Naive thymus-derived CD4-positive, alpha-beta T cell (primary cell): ENCODE measurements around the gene BRCA1. TPM values are rescaled to one million over a fixed set of nuclear protein-coding genes. Genes with fewer than 3 reads are reported as not detected.

ENCODE experiments used
- ATAC-seq: fragments of 150-1000 bp; cut with Tn5 transposase; 2 replicates; pipeline ENCODE4 v1.10.0; 2021; ENCODE audit warnings: mild to moderate bottlenecking, moderate library complexity
- CTCF ChIA-PET: fragments of 350-600 bp; sonication (Branson Sonifier 250); formaldehyde crosslinking; loops from one replicate; lab custom pipeline; 2021; ENCODE audit warnings: antibody characterized with exemption; lab: Charles Lee
- POLR2A ChIA-PET: fragments of 350-600 bp; sonication (Branson Sonifier 250); formaldehyde crosslinking; loops from one replicate; lab custom pipeline; 2021; ENCODE audit warnings: antibody characterized with exemption, inconsistent platforms; lab: Charles Lee
- DNase-seq, 9 donors: peaks; one replicate each; pipeline versions ENCODE4 v3.0.0 to v3.0.0-alpha.2; 2020 to 2022; ENCODE audit warnings: mixed read lengths in 1 of 9
- H3K27ac ChIP-seq: one replicate; pipeline ENCODE4 v1.7.0; 2013; ENCODE audit warnings: mild to moderate bottlenecking, low read depth, low read length, moderate library complexity
- H3K27me3 ChIP-seq, 2 donors: one replicate each; pipeline ENCODE4 v1.7.0; 2013; ENCODE audit warnings: low read length in 2 of 2, mild to moderate bottlenecking in 2 of 2, moderate library complexity in 2 of 2; ENCODE audit not compliant: control insufficient read depth in 2 of 2, insufficient read depth in 2 of 2
- H3K36me3 ChIP-seq, 3 experiments: 1 replicate in 2 of 3; 2 replicates in 1 of 3; pipeline ENCODE4 v1.7.0; 2013; ENCODE audit warnings: low read length in 3 of 3, mild to moderate bottlenecking in 3 of 3, moderate library complexity in 1 of 3; ENCODE audit not compliant: insufficient read depth in 3 of 3, control insufficient read depth in 2 of 3
- H3K4me1 ChIP-seq, 2 donors: one replicate each; pipeline ENCODE4 v1.7.0; 2013; ENCODE audit warnings: low read length in 2 of 2, mild to moderate bottlenecking in 2 of 2, moderate library complexity in 1 of 2; ENCODE audit not compliant: control insufficient read depth in 2 of 2, insufficient read depth in 2 of 2
- H3K4me3 ChIP-seq: 2 replicates; pipeline ENCODE4 v1.7.0; 2013; ENCODE audit warnings: mild to moderate bottlenecking, low read length
- H3K9me3 ChIP-seq, 3 experiments: 1 replicate in 2 of 3; 2 replicates in 1 of 3; pipeline ENCODE4 v1.7.0; 2013; ENCODE audit warnings: low read length in 3 of 3; ENCODE audit not compliant: control insufficient read depth in 2 of 3
- H3K27ac Mint-ChIP-seq, 9 donors: one replicate each; pipeline ENCODE4 v1.8.0; 2020 to 2022; ENCODE audit warnings: mixed read lengths in 9 of 9, mild to moderate bottlenecking in 8 of 9, moderate library complexity in 5 of 9, inconsistent platforms in 2 of 9
- H3K27me3 Mint-ChIP-seq, 5 donors: one replicate each; pipeline ENCODE4 v1.8.0; 2021 to 2022; ENCODE audit warnings: mixed read lengths in 5 of 5, mild to moderate bottlenecking in 1 of 5
- H3K36me3 Mint-ChIP-seq, 5 donors: one replicate each; pipeline ENCODE4 v1.8.0; 2020 to 2022; ENCODE audit warnings: mixed read lengths in 5 of 5, mild to moderate bottlenecking in 3 of 5, inconsistent platforms in 1 of 5
- H3K4me1 Mint-ChIP-seq, 7 donors: one replicate each; pipeline ENCODE4 v1.8.0; 2020 to 2022; ENCODE audit warnings: mixed read lengths in 7 of 7, mild to moderate bottlenecking in 3 of 7, inconsistent platforms in 1 of 7
- H3K4me3 Mint-ChIP-seq, 10 donors: one replicate each; pipeline ENCODE4 v1.8.0; 2020 to 2022; ENCODE audit warnings: mild to moderate bottlenecking in 10 of 10, mixed read lengths in 10 of 10, moderate library complexity in 6 of 10, inconsistent platforms in 2 of 10
- H3K9me3 Mint-ChIP-seq, 11 donors: one replicate each; pipeline ENCODE4 v1.8.0; 2020 to 2022; ENCODE audit warnings: mixed read lengths in 11 of 11, mild to moderate bottlenecking in 4 of 11, inconsistent platforms in 1 of 11, moderate library complexity in 1 of 11
- intact Hi-C, 2 donors: fragments of 100-400 bp; cut with micrococcal nuclease; formaldehyde crosslinking; loops; one replicate each; pipeline ENCODE4 v1.15.1; 2023
- polyA plus RNA-seq, 2 donors: library from polyadenylated mRNA; unstranded; fragments of 300-500 nt; fragmentation: Illumina TruSeq; gene quantifications; one replicate each; pipeline ENCODE4 v1.2.3, GENCODE V29; 2021
- total RNA-seq, 6 experiments: library from RNA in 5 of 6; stranded (reverse) in 5 of 6; gene quantifications; 1 replicate in 5 of 6; 2 replicates in 1 of 6; pipeline ENCODE4 v1.2.3 and lab custom pipeline; 2021 to 2026

The BRCA1 gene
- 10 to 100 TPM in 1 of 5 experiments, 1 to 10 TPM in 4; 2.6 to 54.1 (median 5.4) TPM for total RNA-seq
- 1 to 10 TPM; 1.1 to 3.0 TPM for polyA plus RNA-seq
- 3.9 reads per million, percentile 20 among the genes with 10 or more reads in this experiment for total RNA-seq (lab: John Stamatoyannopoulos, UW)

GRCh38 chr17:43125133-43125966, at the start of gene BRCA1:
BRCA1 (minus strand) TSS chr17:43125364; CDS start chr17:43124096, 1,268 bp downstream.
- ATAC-seq: peak; percentile 100
- peak within 1 kb of the TSS; percentile 88 to 98 (median 93) for H3K27ac Mint-ChIP-seq
- Histone ChIP-seq H3K27ac (peak within 1 kb of the TSS; percentile 83), H3K36me3 (peaks cover 0 to 10% (median 0%) of the 10 kb centered on the region in 3 experiments), H3K9me3 (no peaks in the 10 kb centered on the region), H3K4me3 (peak within 1 kb of the TSS; percentile 83), H3K27me3 (no peaks in the 10 kb centered on the region), H3K4me1 (peaks cover 6 to 8% of the 10 kb centered on the region in 2 donors)
- H3K4me3 Mint-ChIP-seq: peak within 1 kb of the TSS; percentile 88 to 97 (median 94)
- peaks cover 0 to 2% (median 0%) of the 10 kb centered on the region in 11 donors for H3K9me3 Mint-ChIP-seq
- POLR2A ChIA-PET: interaction anchor here (0.6 to 2.3 kb wide), 7 partner anchors 10 to 337 kb away, joined by 3 to 9 read pairs (median 4); partner anchors contain the start of genes NBR1 and VAT1
- DNase-seq: peak; percentile 78 to 98 (median 96)
- CTCF ChIA-PET: interaction anchor here (0.5 kb wide), 1 partner anchor 98 kb away, joined by 3 read pairs; no protein-coding TSS in a partner anchor
- no peaks in the 10 kb centered on the region for H3K27me3 Mint-ChIP-seq
- peaks cover 14 to 39% (median 30%) of the 10 kb centered on the region in 7 donors for H3K4me1 Mint-ChIP-seq
- peaks cover 0 to 19% (median 7%) of the 10 kb centered on the region in 5 donors for H3K36me3 Mint-ChIP-seq
- intact Hi-C loops: loop anchor here (1.0 to 5.0 kb wide), 9 partner anchors 45 to 516 kb away; partner anchors contain the start of genes DHX8 (in 2 of the 2), RPL27 (in 2 of the 2), TMEM106A (in 2 of the 2) and BECN1 (in 1 of the 2)

- ChIA-PET CTCF (interaction anchor here (0.7 to 1.2 kb wide), 6 partner anchors 8 to 173 kb away, joined by 3 to 7 read pairs (median 4); partner anchors contain the start of genes IFI35 and RPL27), POLR2A (interaction anchor here (0.7 to 2.2 kb wide), 27 partner anchors 8 to 1435 kb away, joined by 3 to 15 read pairs (median 4); partner anchors contain the start of genes BRCA1, DHX8, RPL27 and TMEM106A)
- Histone ChIP-seq H3K27me3 (no peaks in the 10 kb centered on the region), H3K4me3 (peak overlapping the region; percentile 64), H3K4me1 (peaks cover 35 to 38% of the 10 kb centered on the region in 2 donors), H3K9me3 (no peaks in the 10 kb centered on the region), H3K27ac (peak overlapping the region; percentile 97), H3K36me3 (peaks cover 0 to 3% (median 3%) of the 10 kb centered on the region in 3 experiments)
- DNase-seq: peak in 2 of 9 donors; percentile 7 to 17
- Mint-ChIP-seq H3K4me3 (no peak overlapping the region), H3K27ac (no peak overlapping the region), H3K36me3 (peaks cover 0 to 16% (median 15%) of the 10 kb centered on the region in 5 donors), H3K4me1 (peaks cover 28 to 48% (median 38%) of the 10 kb centered on the region in 7 donors), H3K9me3 (no peaks in the 10 kb centered on the region), H3K27me3 (no peaks in the 10 kb centered on the region)
- intact Hi-C loops: loop anchor here (1.0 to 5.0 kb wide), 11 partner anchors 39 to 1483 kb away; partner anchors contain the start of genes AARSD1 (in 2 of the 2), IFI35 (in 2 of the 2), ATXN7L3 (in 1 of the 2) and DHX8 (in 1 of the 2)
- no peak for ATAC-seq
Observed at GRCh38 chr17:43171586-43172487, 46.7 kb upstream of the BRCA1 start.

GRCh38 chr17:43170766-43171585, 45.8 kb upstream of the BRCA1 start, which contains the start of gene NBR1:
NBR1 (plus strand) TSS chr17:43171214; CDS start chr17:43175800, 4,586 bp downstream.
- ATAC-seq: peak; percentile 85
- peaks cover 30 to 33% of the 10 kb centered on the region in 2 donors for H3K4me1 ChIP-seq
- Mint-ChIP-seq H3K27ac (no peak within 1 kb of the TSS), H3K4me1 (peaks cover 21 to 46% (median 32%) of the 10 kb centered on the region in 7 donors), H3K27me3 (no peaks in the 10 kb centered on the region), H3K4me3 (no peak within 1 kb of the TSS), H3K9me3 (no peaks in the 10 kb centered on the region), H3K36me3 (peaks cover 0 to 17% (median 10%) of the 10 kb centered on the region in 5 donors)
- CTCF ChIA-PET: interaction anchor here (0.7 to 1.2 kb wide), 4 partner anchors 9 to 173 kb away, joined by 3 to 7 read pairs (median 4); partner anchors contain the start of genes IFI35 and RPL27
- H3K36me3 ChIP-seq: no peaks in the 10 kb centered on the region
- intact Hi-C loops: loop anchor here (1.0 to 5.0 kb wide), 20 partner anchors 40 to 1482 kb away; partner anchors contain the start of genes AARSD1 (in 2 of the 2), BRCA1 (in 2 of the 2), IFI35 (in 2 of the 2) and PSME3 (in 2 of the 2)
- peak within 1 kb of the TSS; percentile 97 for H3K27ac ChIP-seq
- peak; percentile 78 to 98 (median 97) for DNase-seq
- no peaks in the 10 kb centered on the region for H3K27me3 ChIP-seq
- H3K4me3 ChIP-seq: peak within 1 kb of the TSS; percentile 64
- POLR2A ChIA-PET: interaction anchor here (0.6 to 2.2 kb wide), 20 partner anchors 8 to 1482 kb away, joined by 3 to 15 read pairs (median 5); partner anchors contain the start of genes BRCA1, DHX8, EIF1 and RPL27
- no peaks in the 10 kb centered on the region for H3K9me3 ChIP-seq

GRCh38 chr17:43170140-43170765, 45.1 kb upstream of the BRCA1 start:
- no peaks in the 10 kb centered on the region for H3K27me3 ChIP-seq
- no peaks in the 10 kb centered on the region for H3K9me3 ChIP-seq
- peak overlapping the region; percentile 97 for H3K27ac ChIP-seq
- peak; percentile 86 for ATAC-seq
- no peak overlapping the region for H3K4me3 Mint-ChIP-seq
- intact Hi-C loops: loop anchor here (1.0 to 5.0 kb wide), 18 partner anchors 41 to 1481 kb away; partner anchors contain the start of genes BRCA1 (in 2 of the 2), RPL27 (in 2 of the 2), VAT1 (in 2 of the 2) and ATXN7L3 (in 1 of the 2)
- DNase-seq: peak; percentile 58 to 95 (median 91)
- no peaks in the 10 kb centered on the region for H3K9me3 Mint-ChIP-seq
- POLR2A ChIA-PET: interaction anchor here (1.1 to 1.9 kb wide), 6 partner anchors 44 to 219 kb away, joined by 3 to 13 read pairs (median 8); partner anchors contain the start of gene RPL27
- no peaks in the 10 kb centered on the region for H3K27me3 Mint-ChIP-seq
- H3K36me3 ChIP-seq: no peaks in the 10 kb centered on the region
- CTCF ChIA-PET: no interaction called here
- no peak overlapping the region for H3K27ac Mint-ChIP-seq
- peaks cover 0 to 17% (median 5%) of the 10 kb centered on the region in 5 donors for H3K36me3 Mint-ChIP-seq
- peaks cover 14 to 45% (median 24%) of the 10 kb centered on the region in 7 donors for H3K4me1 Mint-ChIP-seq
- H3K4me1 ChIP-seq: peaks cover 23 to 26% of the 10 kb centered on the region in 2 donors
- peak overlapping the region; percentile 64 for H3K4me3 ChIP-seq
